Breast epithelium (tissue), 3 donors: ENCODE measurements around the gene LLPH.

ENCODE experiments used
- CTCF ChIP-seq, 3 donors: fragments of 450-650 bp; IDR thresholded peaks; one replicate each; pipeline ENCODE4 v1.5.1; 2016 to 2017; ENCODE audit warnings: antibody characterized with exemption in 3 of 3, mild to moderate bottlenecking in 3 of 3, moderate library complexity in 3 of 3
- POLR2A ChIP-seq: fragments of 450-650 bp; IDR thresholded peaks from one replicate; pipeline ENCODE4 v1.6.1; 2016; ENCODE audit warnings: antibody characterized with exemption, mild to moderate bottlenecking, moderate library complexity
- POLR2AphosphoS5 ChIP-seq, 3 donors: sonication (generic); formaldehyde crosslinking; IDR thresholded peaks; one replicate each; pipeline ENCODE4 v1.6.1; 2017; ENCODE audit warnings: antibody characterized with exemption in 3 of 3

DNA sequence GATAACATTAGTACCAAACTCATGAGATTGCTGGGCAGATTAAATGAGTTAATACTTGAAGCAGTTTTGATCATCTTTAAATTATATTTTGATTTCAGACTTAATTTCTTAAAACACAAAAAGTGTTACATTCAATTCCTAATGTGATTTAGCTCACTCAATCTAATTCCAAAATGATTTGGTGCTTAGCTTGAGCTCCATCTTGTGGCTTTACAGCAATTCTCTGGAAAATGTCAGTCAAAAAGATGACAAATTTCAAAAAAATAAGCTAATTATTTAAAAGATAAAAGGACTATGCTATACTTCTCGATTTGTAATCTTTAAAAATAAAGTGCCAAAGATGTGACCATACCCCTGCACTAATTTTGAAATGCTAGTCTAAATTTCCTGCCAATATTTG lies 10.1 kb downstream of the LLPH start:
- TF ChIP-seq POLR2AphosphoS5 (IDR thresholded peaks at IDR 0.05) (no peak), CTCF (IDR thresholded peaks at IDR 0.05) (no peak), POLR2A (no peak)
